IPS-18c (cell line): ENCODE measurements around the gene TUNAR.
A peak's percentile ranks its signal among the peaks of the same experiment; 100 is the strongest.

Experiments used
- H3K4me3 ChIP-seq: 2 replicates; pipeline ENCODE4 v1.7.0; 2013; ENCODE audit warnings: low read depth, mild to moderate bottlenecking, low read length, moderate library complexity; ENCODE audit not compliant: insufficient read depth
- H3K9me3 ChIP-seq: one replicate; pipeline ENCODE4 v1.6.1; 2013; ENCODE audit warnings: mild to moderate bottlenecking, low read length, moderate library complexity; ENCODE audit not compliant: control insufficient read depth, insufficient read depth

The TUNAR gene

GRCh38 chr14:95876761-95877538 lies at the start of gene TUNAR:
TSS of gene TUNAR (plus strand) at chr14:95876832.
- Histone ChIP-seq H3K9me3 (no peaks in the 10 kb centered on the region), H3K4me3 (peak within 1 kb of the TSS; percentile 80)

- Histone ChIP-seq H3K4me3 (no peak overlapping the region), H3K9me3 (no peaks in the 10 kb centered on the region)
Measured at GRCh38 chr14:95828649-95829265, 47.9 kb upstream of the TUNAR start.

DNA sequence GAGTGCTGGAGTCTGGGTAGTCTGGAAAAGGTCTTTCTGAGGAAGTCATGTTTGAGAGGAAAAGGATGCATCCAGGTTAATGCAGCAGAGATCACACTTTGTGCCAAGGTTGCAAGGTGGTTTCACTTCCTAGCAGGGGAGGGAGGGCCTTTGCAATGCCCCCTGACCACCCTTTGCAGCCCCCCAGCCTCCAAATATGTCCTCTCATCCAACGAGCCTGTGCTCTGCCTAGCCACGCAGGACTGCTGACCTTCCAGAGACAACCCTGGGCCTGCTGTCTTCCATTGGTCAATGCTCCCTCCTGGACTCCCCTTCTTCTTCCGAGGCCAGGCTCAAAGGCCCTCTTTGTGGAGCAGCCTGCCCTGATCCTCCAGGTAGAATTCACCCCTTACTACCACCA lies 47.3 kb upstream of the TUNAR start:
- no peaks in the 10 kb centered on the region for H3K9me3 ChIP-seq
- H3K4me3 ChIP-seq, result no peak overlapping the region

- Histone ChIP-seq H3K4me3 (no peak overlapping the region), H3K9me3 (no peaks in the 10 kb centered on the region)
Measured at GRCh38 chr14:95830386-95830785, 46.2 kb upstream of the TUNAR start.

DNA sequence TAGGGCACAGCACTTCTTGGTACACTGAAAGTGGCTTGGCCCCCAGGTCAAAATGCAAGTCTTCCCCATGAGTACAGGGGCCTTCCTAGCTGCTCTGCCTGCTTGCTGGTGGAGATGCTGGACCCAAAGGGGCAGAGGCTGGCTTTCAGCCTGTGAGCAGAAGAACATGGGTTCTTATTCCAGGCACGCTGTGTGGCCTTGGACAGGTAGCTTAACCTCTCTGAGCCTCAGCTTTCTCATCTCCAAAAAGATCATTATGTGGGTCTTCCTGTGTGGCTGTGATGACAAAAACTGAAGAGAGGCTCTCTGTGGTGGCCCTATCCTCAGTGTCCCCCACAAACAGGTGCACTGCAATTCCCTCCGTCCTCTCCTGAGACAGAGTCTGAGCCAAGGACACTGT lies 45.6 kb upstream of the TUNAR start:
- no peak overlapping the region for H3K4me3 ChIP-seq

GRCh38 chr14:95831468-95831867 lies 45.2 kb upstream of the TUNAR start:
- Histone ChIP-seq H3K4me3 (no peak overlapping the region), H3K9me3 (no peaks in the 10 kb centered on the region)

More for the DNA sequence above, 45.6 kb upstream of the TUNAR start:
- H3K9me3 ChIP-seq, result no peaks in the 10 kb centered on the region

DNA sequence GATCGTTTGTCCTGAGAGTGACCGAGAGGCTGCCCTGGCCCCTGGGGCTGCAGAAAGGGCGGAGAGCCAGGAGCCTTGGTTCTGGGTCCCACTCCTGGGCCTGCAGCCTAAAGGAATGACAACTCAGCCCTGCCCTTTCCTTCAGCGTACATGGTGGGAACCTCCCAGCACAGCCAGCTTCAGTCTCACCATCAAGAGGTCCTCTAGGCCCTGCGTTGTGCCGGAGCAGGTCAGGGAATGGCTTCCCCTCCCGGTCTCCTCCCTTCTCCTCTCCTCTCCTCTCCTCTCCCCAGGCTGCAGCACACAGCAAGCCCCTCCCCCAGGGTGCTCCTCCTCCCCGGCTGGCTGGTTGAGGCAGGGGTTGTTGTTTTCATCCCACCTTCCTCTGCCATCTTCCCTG lies 44.6 kb upstream of the TUNAR start:
- H3K4me3 ChIP-seq, result no peak overlapping the region
- no peaks in the 10 kb centered on the region for H3K9me3 ChIP-seq

- H3K4me3 ChIP-seq, result no peak overlapping the region
Measured at GRCh38 chr14:95833429-95833828, 43.2 kb upstream of the TUNAR start.

GRCh38 chr14:95834496-95834895 lies 42.1 kb upstream of the TUNAR start:
- no peak overlapping the region for H3K4me3 ChIP-seq
- H3K9me3 ChIP-seq, result no peaks in the 10 kb centered on the region

More at GRCh38 chr14:95833429-95833828, 43.2 kb upstream of the TUNAR start:
- no peaks in the 10 kb centered on the region for H3K9me3 ChIP-seq

DNA sequence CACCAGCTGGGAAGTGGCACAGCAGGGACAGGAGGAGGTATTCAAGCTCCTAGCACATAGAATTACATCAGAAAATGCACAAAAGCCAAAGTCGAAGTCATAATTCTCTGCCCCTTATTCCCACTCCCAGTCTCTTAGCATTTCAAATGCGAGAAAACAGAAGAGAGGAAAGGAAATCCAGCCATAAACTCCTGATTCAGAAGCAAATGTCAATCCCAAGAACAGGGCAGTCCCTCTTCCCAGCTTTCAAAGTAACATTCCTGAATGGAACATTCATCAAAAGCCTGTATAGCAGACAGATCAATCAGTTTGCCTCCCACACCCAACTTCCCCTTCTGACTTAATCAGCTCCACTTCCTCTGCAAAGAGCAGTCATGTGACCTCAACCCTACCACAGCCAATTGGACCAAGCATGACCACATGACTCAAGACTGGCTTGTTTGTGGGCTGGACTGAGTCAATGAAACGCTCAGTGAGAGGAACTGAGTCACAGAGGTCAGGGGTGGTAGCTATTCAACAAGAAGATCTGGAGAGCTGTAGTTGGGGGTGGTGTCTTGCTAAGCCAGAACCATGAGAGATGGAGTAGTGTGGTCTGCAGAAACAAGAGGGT lies 41.4 kb upstream of the TUNAR start:
- H3K9me3 ChIP-seq, result no peaks in the 10 kb centered on the region
- no peak overlapping the region for H3K4me3 ChIP-seq

DNA sequence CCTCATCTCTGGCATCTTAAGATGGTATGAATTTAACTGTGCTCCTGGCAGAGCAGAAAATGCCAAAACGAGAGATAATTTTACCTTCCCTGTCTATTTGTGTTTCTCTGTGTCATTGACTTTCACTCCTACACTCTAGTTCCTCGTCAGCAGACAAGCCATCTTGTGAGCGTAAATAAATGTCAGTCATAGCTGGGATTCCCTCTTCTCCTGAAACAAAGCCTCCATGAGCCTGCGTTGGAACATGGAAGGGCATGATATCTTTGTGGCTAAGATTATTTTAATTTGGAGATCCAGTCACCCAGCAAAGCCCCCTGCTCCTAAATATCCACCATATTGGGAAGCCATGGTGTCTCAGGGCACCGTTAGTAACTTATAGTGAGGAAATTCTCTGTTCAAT lies 37.8 kb upstream of the TUNAR start:
- no peak overlapping the region for H3K4me3 ChIP-seq

GRCh38 chr14:95840094-95840700 lies 36.4 kb upstream of the TUNAR start:
- Histone ChIP-seq H3K9me3 (no peaks in the 10 kb centered on the region), H3K4me3 (no peak overlapping the region)

More for the DNA sequence above, 37.8 kb upstream of the TUNAR start:
- H3K9me3 ChIP-seq, result no peaks in the 10 kb centered on the region

DNA sequence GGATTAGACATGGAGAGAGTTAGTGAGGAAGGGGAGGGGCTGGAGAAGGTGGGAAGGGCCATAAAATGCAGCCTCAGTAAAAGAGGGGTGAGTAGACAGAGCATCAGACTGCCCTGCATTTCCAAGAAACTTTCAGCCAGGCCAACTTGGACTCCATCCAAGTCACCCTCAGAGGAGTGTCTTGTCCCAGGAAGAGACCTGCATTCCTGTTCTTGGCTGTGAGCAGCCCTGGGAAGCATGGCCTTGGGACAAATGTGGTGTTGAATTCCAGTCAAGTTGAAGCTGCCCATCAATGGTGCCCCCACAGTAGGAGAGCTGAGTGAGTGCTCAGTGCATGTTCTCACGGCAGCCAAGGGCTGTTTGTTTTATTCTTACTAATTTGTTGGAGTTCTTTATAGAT lies 35.0 kb upstream of the TUNAR start:
- no peak overlapping the region for H3K4me3 ChIP-seq
- H3K9me3 ChIP-seq, result no peaks in the 10 kb centered on the region

- H3K9me3 ChIP-seq, result no peaks in the 10 kb centered on the region
- H3K4me3 ChIP-seq, result no peak overlapping the region
Measured at GRCh38 chr14:95849761-95850160, 26.9 kb upstream of the TUNAR start.

- no peak overlapping the region for H3K4me3 ChIP-seq
- no peaks in the 10 kb centered on the region for H3K9me3 ChIP-seq
Measured at GRCh38 chr14:95850429-95850828, 26.2 kb upstream of the TUNAR start.

- no peaks in the 10 kb centered on the region for H3K9me3 ChIP-seq
- H3K4me3 ChIP-seq, result no peak overlapping the region
Measured at GRCh38 chr14:95855606-95856005, 21.0 kb upstream of the TUNAR start.

DNA sequence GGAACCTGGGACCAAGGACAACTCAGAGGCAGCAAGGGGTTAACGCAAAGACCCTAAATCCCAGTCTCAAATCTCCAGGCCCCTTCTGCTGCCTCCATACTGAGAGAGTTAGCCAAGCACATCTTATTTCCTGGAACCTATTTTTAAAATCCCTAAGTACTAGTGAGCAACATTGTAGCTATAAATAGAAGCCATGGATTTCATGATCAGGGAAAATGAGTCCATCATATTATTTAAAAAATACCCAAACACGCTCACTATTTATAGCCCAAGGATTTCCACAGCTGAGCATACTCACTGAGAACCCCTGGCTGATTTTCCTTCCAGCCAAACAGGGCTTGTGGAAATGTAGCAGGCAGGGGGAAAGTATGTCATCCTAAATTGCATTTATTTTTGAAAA lies 19.4 kb upstream of the TUNAR start:
- Histone ChIP-seq H3K4me3 (no peak overlapping the region), H3K9me3 (no peaks in the 10 kb centered on the region)

DNA sequence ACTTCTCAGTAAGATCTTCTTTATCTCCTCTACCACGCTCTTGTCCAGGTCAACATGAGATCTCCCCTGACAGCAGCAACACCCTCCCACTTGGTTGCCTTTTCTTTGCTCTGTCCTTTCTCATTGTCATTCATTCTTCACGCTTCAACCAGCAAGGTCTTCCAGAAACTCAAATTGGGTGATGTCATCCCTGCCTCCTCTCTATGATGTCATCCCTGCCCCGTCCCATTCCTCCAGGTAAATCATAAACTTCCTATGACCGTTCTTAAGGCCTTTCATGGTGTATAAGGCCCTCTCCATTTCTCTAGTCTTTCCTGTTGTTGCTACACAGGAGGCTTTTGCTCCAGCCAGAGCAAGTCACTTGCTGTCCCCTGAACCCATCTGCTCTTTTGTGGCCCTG lies 17.7 kb upstream of the TUNAR start:
- Histone ChIP-seq H3K9me3 (no peaks in the 10 kb centered on the region), H3K4me3 (no peak overlapping the region)
